Measurements from ENCODE around the gene TMEM168.

The TMEM168 gene

GRCh38 chr7:112790586-112791003 lies 402 bp upstream of the TMEM168 start:
- Histone ChIP-seq H2BK120ac (ENCODE audit: low read depth, low read length) (no peak overlapping the region), H3K23ac (ENCODE audit: low read depth, low read length, poor library complexity) (peak overlapping the region; percentile 81)
- no CpG with 5 or more reads among the region's 12 CpGs for WGBS, 2 donors (ENCODE audit: extremely low coverage in 2 of 2, insufficient read length in 2 of 2, insufficient replicate concordance in 1 of 2)

DNA sequence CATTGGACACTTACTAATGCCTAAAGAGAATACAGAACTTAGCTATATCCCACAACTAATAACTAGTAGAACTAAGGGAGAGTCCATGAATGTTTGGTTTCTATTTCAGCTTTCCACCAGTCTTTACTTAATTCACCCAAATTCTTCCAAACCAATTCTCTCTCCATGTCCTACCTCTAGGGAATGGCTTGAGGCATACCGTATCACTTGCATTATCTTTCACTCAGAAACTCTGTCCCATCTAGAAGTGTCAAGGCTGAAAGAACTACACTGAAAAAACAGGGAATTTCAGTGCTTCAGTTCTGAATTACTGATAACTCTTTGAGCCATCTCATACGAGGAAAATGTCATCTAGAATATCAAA lies 758 bp downstream of the TMEM168 start:
- Histone ChIP-seq H3K4me1 (ENCODE audit: control insufficient read depth in 2 of 2, insufficient read depth in 1 of 2, low read depth in 1 of 2, low read length in 2 of 2) (peaks cover 0 to 1% of the 10 kb centered on the region in 2 donors), H3K4ac (ENCODE audit: low read length) (no peak overlapping the region), H2AK5ac (ENCODE audit: low read depth, low read length) (no peak overlapping the region), H2BK12ac (ENCODE audit: low read length) (no peak overlapping the region), H3K23ac (ENCODE audit: low read depth, low read length, poor library complexity) (no peak overlapping the region), H3K9ac (ENCODE audit: low read depth, low read length, poor library complexity) (no peak overlapping the region), H3K4me2 (ENCODE audit: insufficient read depth, low read length, poor library complexity, severe bottlenecking) (peak overlapping the region; percentile 95), H3K36me3 (replicated peaks in 1 of 2; ENCODE audit: control insufficient read depth in 2 of 2, insufficient read depth in 2 of 2, low read length in 2 of 2) (peaks cover 0 to 3% of the 10 kb centered on the region in 2 donors), H2BK5ac (ENCODE audit: low read length) (no peak overlapping the region), H3K14ac (ENCODE audit: low read length) (no peak overlapping the region), H4K91ac (ENCODE audit: low read depth, low read length, poor library complexity) (no peak overlapping the region), H2BK120ac (ENCODE audit: low read depth, low read length) (no peak overlapping the region), H4K8ac (ENCODE audit: low read depth, low read length) (no peak overlapping the region), H2AFZ (ENCODE audit: low read length) (peak overlapping the region; percentile 92), H2BK15ac (ENCODE audit: low read length) (no peak overlapping the region), H3K79me1 (ENCODE audit: low read depth, low read length) (no peaks in the 10 kb centered on the region), H3K27me3 (ENCODE audit: control insufficient read depth in 3 of 3, insufficient read depth in 3 of 3, low read depth in 1 of 3, low read length in 3 of 3) (no peaks in the 10 kb centered on the region), H3K27ac (replicated peaks; ENCODE audit: low read length) (no peak overlapping the region), H3K9me3 (replicated peaks in 1 of 2; ENCODE audit: control insufficient read depth in 2 of 2, insufficient read depth in 1 of 2, low read depth in 1 of 2, low read length in 2 of 2) (no peaks in the 10 kb centered on the region), H3K4me3 (ENCODE audit: low read length in 2 of 2) (peak overlapping the region; percentile 67 to 94), H3K18ac (ENCODE audit: low read length) (no peak overlapping the region)
- no CpG with 5 or more reads among the region's 2 CpGs for WGBS, 2 donors (ENCODE audit: extremely low coverage in 2 of 2, insufficient read length in 2 of 2, insufficient replicate concordance in 1 of 2)
- no peak for DNase-seq (ENCODE audit: low spot score)

More at GRCh38 chr7:112790586-112791003, 402 bp upstream of the TMEM168 start:
- Histone ChIP-seq H2AFZ (ENCODE audit: low read length) (peak overlapping the region; percentile 92), H3K36me3 (replicated peaks in 1 of 2; ENCODE audit: control insufficient read depth in 2 of 2, insufficient read depth in 2 of 2, low read length in 2 of 2) (no peaks in the 10 kb centered on the region), H3K4ac (ENCODE audit: low read length) (no peak overlapping the region), H2BK5ac (ENCODE audit: low read length) (no peak overlapping the region), H3K27me3 (ENCODE audit: control insufficient read depth in 3 of 3, insufficient read depth in 3 of 3, low read depth in 1 of 3, low read length in 3 of 3) (no peaks in the 10 kb centered on the region), H2BK15ac (ENCODE audit: low read length) (no peak overlapping the region), H4K91ac (ENCODE audit: low read depth, low read length, poor library complexity) (no peak overlapping the region), H3K4me2 (ENCODE audit: insufficient read depth, low read length, poor library complexity, severe bottlenecking) (peak overlapping the region; percentile 95), H3K9ac (ENCODE audit: low read depth, low read length, poor library complexity) (no peak overlapping the region), H3K79me1 (ENCODE audit: low read depth, low read length) (no peaks in the 10 kb centered on the region), H3K9me3 (replicated peaks in 1 of 2; ENCODE audit: control insufficient read depth in 2 of 2, insufficient read depth in 1 of 2, low read depth in 1 of 2, low read length in 2 of 2) (no peaks in the 10 kb centered on the region), H4K8ac (ENCODE audit: low read depth, low read length) (peak overlapping the region; percentile 94), H2BK12ac (ENCODE audit: low read length) (no peak overlapping the region), H3K18ac (ENCODE audit: low read length) (peak overlapping the region; percentile 95), H3K4me1 (ENCODE audit: control insufficient read depth in 2 of 2, insufficient read depth in 1 of 2, low read depth in 1 of 2, low read length in 2 of 2) (peaks cover 0 to 1% of the 10 kb centered on the region in 2 donors), H3K14ac (ENCODE audit: low read length) (no peak overlapping the region), H3K27ac (replicated peaks; ENCODE audit: low read length) (no peak overlapping the region), H3K4me3 (ENCODE audit: low read length in 2 of 2) (peak overlapping the region; percentile 67 to 94), H2AK5ac (ENCODE audit: low read depth, low read length) (no peak overlapping the region)
- no peak for DNase-seq (ENCODE audit: low spot score)

DNA sequence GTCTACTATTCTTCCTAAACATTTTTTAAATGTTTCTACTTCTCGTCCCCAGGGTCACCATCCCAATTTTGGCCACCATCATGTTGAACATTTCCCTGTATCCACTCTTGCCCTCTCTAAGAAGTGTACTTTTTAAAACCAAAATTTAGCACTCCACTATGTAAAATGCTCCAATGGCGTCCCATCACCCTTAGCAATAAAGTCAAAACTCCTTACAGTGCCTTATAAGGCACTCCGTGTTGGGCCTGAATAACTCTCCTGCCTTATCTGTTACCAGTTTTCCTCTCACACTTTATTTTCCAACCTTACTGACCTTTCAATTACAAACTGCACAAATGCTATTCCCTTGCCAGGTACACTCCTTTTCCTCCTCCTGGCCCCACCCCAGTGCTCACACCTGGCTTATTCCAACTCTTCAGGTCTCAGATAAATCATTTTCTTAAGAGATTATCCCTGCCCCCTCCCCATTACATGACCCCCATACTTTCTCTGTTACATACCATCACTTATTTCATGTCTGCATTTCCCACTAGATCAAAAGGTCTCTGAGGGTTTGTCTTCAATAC lies 1.3 kb downstream of the TMEM168 start:
- peaks cover 0 to 7% of the 10 kb centered on the region in 2 donors for H3K36me3 ChIP-seq (replicated peaks in 1 of 2; ENCODE audit: control insufficient read depth in 2 of 2, insufficient read depth in 2 of 2, low read length in 2 of 2)
- H3K4me3 ChIP-seq (ENCODE audit: low read length in 2 of 2), result peak overlapping the region in 1 of 2 donors; percentile 67
- no peak overlapping the region for H4K8ac ChIP-seq (ENCODE audit: low read depth, low read length)
- H3K9me3 ChIP-seq (replicated peaks in 1 of 2; ENCODE audit: control insufficient read depth in 2 of 2, insufficient read depth in 1 of 2, low read depth in 1 of 2, low read length in 2 of 2), result no peaks in the 10 kb centered on the region
- no peaks in the 10 kb centered on the region for H3K27me3 ChIP-seq (ENCODE audit: control insufficient read depth in 3 of 3, insufficient read depth in 3 of 3, low read depth in 1 of 3, low read length in 3 of 3)
- H2BK120ac ChIP-seq (ENCODE audit: low read depth, low read length), result no peak overlapping the region
- H3K18ac ChIP-seq (ENCODE audit: low read length), result no peak overlapping the region
- no peak overlapping the region for H2AK5ac ChIP-seq (ENCODE audit: low read depth, low read length)
- H3K4me2 ChIP-seq (ENCODE audit: insufficient read depth, low read length, poor library complexity, severe bottlenecking), result no peak overlapping the region
- no peak overlapping the region for H2BK5ac ChIP-seq (ENCODE audit: low read length)
- H3K23ac ChIP-seq (ENCODE audit: low read depth, low read length, poor library complexity), result no peak overlapping the region
- H4K91ac ChIP-seq (ENCODE audit: low read depth, low read length, poor library complexity), result no peak overlapping the region
- H2BK15ac ChIP-seq (ENCODE audit: low read length), result no peak overlapping the region
- H3K9ac ChIP-seq (ENCODE audit: low read depth, low read length, poor library complexity), result no peak overlapping the region
- H2BK12ac ChIP-seq (ENCODE audit: low read length), result no peak overlapping the region
- H3K27ac ChIP-seq (replicated peaks; ENCODE audit: low read length), result no peak overlapping the region
- peaks cover 0 to 1% of the 10 kb centered on the region in 2 donors for H3K4me1 ChIP-seq (ENCODE audit: control insufficient read depth in 2 of 2, insufficient read depth in 1 of 2, low read depth in 1 of 2, low read length in 2 of 2)
- peak overlapping the region; percentile 92 for H2AFZ ChIP-seq (ENCODE audit: low read length)
- H3K14ac ChIP-seq (ENCODE audit: low read length), result no peak overlapping the region
- no peak overlapping the region for H3K4ac ChIP-seq (ENCODE audit: low read length)
- DNase-seq (ENCODE audit: low spot score), result no peak
- WGBS, 2 donors (ENCODE audit: extremely low coverage in 2 of 2, insufficient read length in 2 of 2, insufficient replicate concordance in 1 of 2), result no CpG with 5 or more reads among the region's 3 CpGs
- no peaks in the 10 kb centered on the region for H3K79me1 ChIP-seq (ENCODE audit: low read depth, low read length)

GRCh38 chr7:112784603-112785002 lies 5.6 kb downstream of the TMEM168 start:
- Histone ChIP-seq H4K8ac (ENCODE audit: low read depth, low read length) (no peak overlapping the region), H3K79me1 (ENCODE audit: low read depth, low read length) (peaks cover 3% of the 10 kb centered on the region), H2AFZ (ENCODE audit: low read length) (no peak overlapping the region), H3K4me1 (ENCODE audit: control insufficient read depth in 2 of 2, insufficient read depth in 1 of 2, low read depth in 1 of 2, low read length in 2 of 2) (no peaks in the 10 kb centered on the region), H3K27me3 (ENCODE audit: control insufficient read depth in 3 of 3, insufficient read depth in 3 of 3, low read depth in 1 of 3, low read length in 3 of 3) (no peaks in the 10 kb centered on the region), H4K91ac (ENCODE audit: low read depth, low read length, poor library complexity) (no peak overlapping the region), H2BK12ac (ENCODE audit: low read length) (no peak overlapping the region), H3K9ac (ENCODE audit: low read depth, low read length, poor library complexity) (no peak overlapping the region), H3K18ac (ENCODE audit: low read length) (no peak overlapping the region), H2BK120ac (ENCODE audit: low read depth, low read length) (no peak overlapping the region), H2AK5ac (ENCODE audit: low read depth, low read length) (no peak overlapping the region), H3K9me3 (replicated peaks in 1 of 2; ENCODE audit: control insufficient read depth in 2 of 2, insufficient read depth in 1 of 2, low read depth in 1 of 2, low read length in 2 of 2) (no peaks in the 10 kb centered on the region), H3K4ac (ENCODE audit: low read length) (no peak overlapping the region), H3K27ac (replicated peaks; ENCODE audit: low read length) (no peak overlapping the region), H3K4me2 (ENCODE audit: insufficient read depth, low read length, poor library complexity, severe bottlenecking) (no peak overlapping the region), H3K36me3 (replicated peaks in 1 of 2; ENCODE audit: control insufficient read depth in 2 of 2, insufficient read depth in 2 of 2, low read length in 2 of 2) (peaks cover 1 to 22% of the 10 kb centered on the region in 2 donors), H3K23ac (ENCODE audit: low read depth, low read length, poor library complexity) (no peak overlapping the region), H2BK5ac (ENCODE audit: low read length) (no peak overlapping the region), H2BK15ac (ENCODE audit: low read length) (no peak overlapping the region), H3K4me3 (ENCODE audit: low read length in 2 of 2) (no peak overlapping the region), H3K14ac (ENCODE audit: low read length) (no peak overlapping the region)
- no peak for DNase-seq (ENCODE audit: low spot score)
- no CpG with 5 or more reads among the region's 6 CpGs for WGBS, 2 donors (ENCODE audit: extremely low coverage in 2 of 2, insufficient read length in 2 of 2, insufficient replicate concordance in 1 of 2)
